GM12878 (cell line): Measurements from ENCODE around the gene SMCO4. TPM values are rescaled to one million over a fixed set of nuclear protein-coding genes. Genes with fewer than 3 reads are reported as not detected.

ENCODE experiments used
- ATAC-seq: fragments of 200-7000 bp; cut with Tn5 transposase; 3 replicates; pipeline ENCODE4 v1.9.1; 2020; ENCODE audit warnings: mild to moderate bottlenecking, moderate library complexity
- BruUV-seq: library from RNA; stranded (reverse); fragments of 400-500 nt; replicated peaks from 2 replicates; lab custom pipeline; 2021; lab: Mats Ljungman, UMichigan
- CTCF ChIA-PET: fragments of 300-600 bp; sonication (Branson Sonifier 250); formaldehyde crosslinking; extraction: SDS; loops from one replicate; lab custom pipeline; 2021; ENCODE audit warnings: inconsistent platforms; lab: Yijun Ruan, JAX
- POLR2A ChIA-PET: fragments of 350-600 bp; formaldehyde crosslinking; extraction: SDS; loops from one replicate; lab custom pipeline; 2021; ENCODE audit warnings: inconsistent platforms; lab: Charles Lee
- RAD21 ChIA-PET: fragments of 300-600 bp; sonication (Branson Sonifier 250); formaldehyde crosslinking; loops from one replicate; lab custom pipeline; 2023; ENCODE audit warnings: antibody characterized with exemption; ENCODE audit not compliant: unreplicated experiment; lab: Charles Lee
- SMC1A ChIA-PET: fragments of 300-600 bp; sonication (Branson Sonifier 250); formaldehyde crosslinking; loops from one replicate; lab custom pipeline; 2023; ENCODE audit not compliant: unreplicated experiment, uncharacterized antibody; lab: Charles Lee
- DNase-seq: peaks from one replicate; pipeline ENCODE4 v3.0.0-alpha.2; 2011; ENCODE audit warnings: low read depth, low spot score
- FAIRE-seq: peaks from 3 replicates; lab custom pipeline; 2011; peaks lifted over from hg19 to GRCh38; lab: Jason Lieb, UNC
- H2AFZ ChIP-seq: 2 replicates; pipeline ENCODE4 v1.6.0; 2011; ENCODE audit warnings: low read depth, low read length, control low read depth; ENCODE audit not compliant: control insufficient read depth
- H3K27ac ChIP-seq: 2 replicates; pipeline ENCODE4 v1.5.1; 2011; ENCODE audit warnings: control low read depth; ENCODE audit not compliant: control insufficient read depth, insufficient read depth
- H3K27me3 ChIP-seq, 2 experiments: replicated peaks in 1 of 2; 2 replicates each; pipeline versions ENCODE4 v1.6.0 to v1.6.1; 2011; ENCODE audit warnings: low read length in 1 of 2; ENCODE audit not compliant: control insufficient read depth in 2 of 2, insufficient read depth in 2 of 2
- H3K36me3 ChIP-seq, 2 experiments: 2 replicates each; pipeline ENCODE4 v1.5.1; 2011; ENCODE audit warnings: low read length in 1 of 2; ENCODE audit not compliant: control insufficient read depth in 2 of 2, insufficient read depth in 2 of 2
- H3K4me1 ChIP-seq: 2 replicates; pipeline ENCODE4 v1.6.1; 2011; ENCODE audit warnings: mild to moderate bottlenecking, low read length, moderate library complexity, mixed read lengths; ENCODE audit not compliant: control insufficient read depth, insufficient read depth
- H3K4me2 ChIP-seq: 2 replicates; pipeline ENCODE4 v1.6.0; 2011; ENCODE audit warnings: control low read depth; ENCODE audit not compliant: control insufficient read depth, insufficient read depth
- H3K4me3 ChIP-seq: fragments of 200-600 bp; sonication (generic); 2 replicates; pipeline ENCODE4 v1.5.1; 2016
- H3K79me2 ChIP-seq: 2 replicates; pipeline ENCODE4 v1.6.0; 2011; ENCODE audit warnings: low read length; ENCODE audit not compliant: control insufficient read depth, insufficient read depth
- H3K9ac ChIP-seq: 2 replicates; pipeline ENCODE4 v1.8.0; 2011; ENCODE audit warnings: low read length, control low read depth, mixed read lengths; ENCODE audit not compliant: control insufficient read depth, insufficient read depth
- H3K9me3 ChIP-seq: replicated peaks from 3 replicates; pipeline ENCODE4 v1.5.1; 2011; ENCODE audit warnings: mild to moderate bottlenecking, low read length; ENCODE audit not compliant: control insufficient read depth, insufficient read depth
- H4K20me1 ChIP-seq: 2 replicates; pipeline ENCODE4 v1.6.0; 2011; ENCODE audit not compliant: control insufficient read depth, insufficient read depth
- BRCA1 ChIP-seq: IDR thresholded peaks from 2 replicates; pipeline ENCODE4 v1.6.1; 2011; ENCODE audit warnings: low read depth, low read length, improper control_type of control experiment
- PRDM15 ChIP-seq: fragments of 450-650 bp; formaldehyde crosslinking; IDR thresholded peaks from 2 replicates; pipeline ENCODE4 v1.4.0; 2020; ENCODE audit warnings: mild to moderate bottlenecking, moderate library complexity
- TARDBP ChIP-seq: IDR thresholded peaks from 2 replicates; pipeline ENCODE4 v1.6.1; 2016; ENCODE audit warnings: borderline replicate concordance
- ZNF384 ChIP-seq: IDR thresholded peaks from 2 replicates; pipeline ENCODE4 v1.6.1; 2012; ENCODE audit warnings: low read depth, mild to moderate bottlenecking, low read length, improper control_type of control experiment, borderline replicate concordance
- ZNF592 ChIP-seq: fragments of 450-650 bp; IDR thresholded peaks from 2 replicates; pipeline ENCODE4 v1.6.1; 2017; ENCODE audit warnings: mild to moderate bottlenecking, moderate library complexity
- WGBS: methylation state at CpG from one replicate; pipeline ENCODE4 v1.1.6; 2016; ENCODE audit warnings: low lambda C conversion rate; ENCODE audit not compliant: insufficient replicate concordance, insufficient coverage; ENCODE audit errors: missing lambda C conversion rate; 5-methylcytosine and 5-hydroxymethylcytosine counted together
- in situ Hi-C: fragments of 300-500 bp; cut with MboI; formaldehyde crosslinking; loops from 9 replicates; pipeline ENCODE4 v1.14.3; 2018; ENCODE audit warnings: mixed read lengths
- intact Hi-C: fragments of 100-400 bp; cut with micrococcal nuclease; formaldehyde crosslinking; loops from one replicate; pipeline ENCODE4 v1.14.2; 2022; ENCODE audit not compliant: unreplicated experiment
- polyA plus RNA-seq, 11 experiments: library from polyadenylated mRNA; depleted of rRNA in 4 of 11; unstranded in 6 of 11; stranded (reverse) in 5 of 11; fragments of >200 nt; fragmentation: Nextera tagmentation in 4 of 11; fragmentation: Illumina TruSeq in 1 of 11; extraction: Ambion mirVana in 4 of 11; extraction: Trizol in 1 of 11; gene quantifications; 1 replicate in 1 of 11; 2 replicates in 10 of 11; pipeline versions ENCODE4 v1.2.1 to v1.2.3, GENCODE V29; 2011 to 2016; ENCODE audit warnings: inconsistent platforms in 2 of 11, missing spikeins in 2 of 11, low read depth in 1 of 11
- total RNA-seq, 4 experiments: library from RNA; depleted of rRNA in 3 of 4; stranded (reverse); fragments of >200 nt in 3 of 4; fragmentation: Illumina TruSeq in 1 of 4; extraction: Trizol in 1 of 4; gene quantifications; 2 replicates each; pipeline versions ENCODE4 v1.2.1 to v1.2.3, GENCODE V29; 2013 to 2021

The SMCO4 gene
- total and polyA plus RNA-seq, 10 of the 15 experiments (the other 5 are each of a cell fraction or from before 2014, with no cell fraction given), result 3.6 to 59.9 (median 27.9) TPM

GRCh38 chr11:93490996-93491618 is 52.1 kb downstream of the SMCO4 start (continued):
- TF ChIP-seq PRDM15 (CRISPR knock-in tag), result no peak
- TF ChIP-seq TARDBP, result no peak

- ATAC-seq (no peak), DNase-seq (no peak), FAIRE-seq (no peak)
- POLR2A ChIA-PET, result no interaction called here
- H3K9ac ChIP-seq, result no peak overlapping the region
- H2AFZ ChIP-seq, result no peak overlapping the region
- RAD21 ChIA-PET, result interaction anchor here (1.1 kb wide), 1 partner anchor 52 kb away, joined by 4 read pairs; no protein-coding TSS in a partner anchor
- CTCF ChIA-PET, result no interaction called here
- no peak overlapping the region for H3K27ac ChIP-seq
- no TSS peak for BruUV-seq
- TF ChIP-seq ZNF592 (no peak), ZNF384 (no peak), BRCA1 (no peak)
- no peak overlapping the region for H3K4me2 ChIP-seq
- no peaks in the 10 kb centered on the region for H3K27me3 ChIP-seq
- no peak overlapping the region for H3K4me3 ChIP-seq
- H3K4me1 ChIP-seq, result no peaks in the 10 kb centered on the region
- SMC1A ChIA-PET, result interaction anchor here (0.9 to 1.4 kb wide), 4 partner anchors 10 to 52 kb away, joined by 3 to 4 read pairs (median 4); no protein-coding TSS in a partner anchor
- peaks cover 2 to 13% of the 10 kb centered on the region in 2 experiments; a peak in 3 of 4 replicates for H3K36me3 ChIP-seq
- H4K20me1 ChIP-seq, result no peaks in the 10 kb centered on the region
- in situ Hi-C loops, result no loop called here
- no peaks in the 10 kb centered on the region for H3K79me2 ChIP-seq
- H3K9me3 ChIP-seq, result no peaks in the 10 kb centered on the region
- intact Hi-C loops, result no loop called here
- 35% methylated on average over 3 of the region's 3 CpGs for WGBS
Observed at GRCh38 chr11:93489841-93490240, 53.4 kb downstream of the SMCO4 start.
